Stimulated activated naive CD8-positive, alpha-beta T cell treated with anti-CD3 and anti-CD28 coated beads, Interleukin-15, Interleukin-2, amounts not matched to agents 100 ng/mL and 50 ng/mL, for 24 hours (primary cell): ENCODE measurements around the gene CASZ1.

Experiments used
- H3K27ac Mint-ChIP-seq: one replicate; pipeline ENCODE4 v1.8.0; 2021; ENCODE audit warnings: mild to moderate bottlenecking, mixed read lengths
- H3K27me3 Mint-ChIP-seq: one replicate; pipeline ENCODE4 v1.8.0; 2021; ENCODE audit warnings: mixed read lengths
- H3K36me3 Mint-ChIP-seq: one replicate; pipeline ENCODE4 v1.8.0; 2021; ENCODE audit warnings: low read depth, mixed read lengths
- H3K4me1 Mint-ChIP-seq: one replicate; pipeline ENCODE4 v1.8.0; 2021; ENCODE audit warnings: low read depth, mixed read lengths
- H3K4me3 Mint-ChIP-seq: one replicate; pipeline ENCODE4 v1.8.0; 2021; ENCODE audit warnings: mild to moderate bottlenecking, mixed read lengths
- H3K9me3 Mint-ChIP-seq: one replicate; pipeline ENCODE4 v1.8.0; 2021; ENCODE audit warnings: mixed read lengths

CASZ1 gene

GRCh38 chr1:10662090-10662688 is 134.3 kb downstream of the CASZ1 start:
- Mint-ChIP-seq H3K4me3 (no peak overlapping the region), H3K4me1 (no peaks in the 10 kb centered on the region), H3K27me3 (no peaks in the 10 kb centered on the region), H3K36me3 (no peaks in the 10 kb centered on the region), H3K27ac (no peak overlapping the region), H3K9me3 (no peaks in the 10 kb centered on the region)

GRCh38 chr1:10661453-10661852 is 135.0 kb downstream of the CASZ1 start:
- no peaks in the 10 kb centered on the region for H3K36me3 Mint-ChIP-seq
- H3K27ac Mint-ChIP-seq, result no peak overlapping the region
- no peaks in the 10 kb centered on the region for H3K4me1 Mint-ChIP-seq
- H3K4me3 Mint-ChIP-seq, result no peak overlapping the region
- no peaks in the 10 kb centered on the region for H3K9me3 Mint-ChIP-seq
- H3K27me3 Mint-ChIP-seq, result no peaks in the 10 kb centered on the region

GRCh38 chr1:10659646-10660540 is 136.6 kb downstream of the CASZ1 start:
- Mint-ChIP-seq H3K36me3 (no peaks in the 10 kb centered on the region), H3K27me3 (no peaks in the 10 kb centered on the region), H3K4me1 (no peaks in the 10 kb centered on the region), H3K4me3 (no peak overlapping the region), H3K27ac (no peak overlapping the region), H3K9me3 (no peaks in the 10 kb centered on the region)

- Mint-ChIP-seq H3K36me3 (no peaks in the 10 kb centered on the region), H3K27ac (no peak overlapping the region), H3K9me3 (no peaks in the 10 kb centered on the region), H3K4me3 (no peak overlapping the region), H3K4me1 (no peaks in the 10 kb centered on the region), H3K27me3 (no peaks in the 10 kb centered on the region)
Measured at GRCh38 chr1:10659218-10659617, 137.2 kb downstream of the CASZ1 start.

- no peaks in the 10 kb centered on the region for H3K4me1 Mint-ChIP-seq
- no peaks in the 10 kb centered on the region for H3K36me3 Mint-ChIP-seq
- no peaks in the 10 kb centered on the region for H3K9me3 Mint-ChIP-seq
- H3K4me3 Mint-ChIP-seq, result no peak overlapping the region
- H3K27ac Mint-ChIP-seq, result no peak overlapping the region
- no peaks in the 10 kb centered on the region for H3K27me3 Mint-ChIP-seq
Measured at GRCh38 chr1:10658396-10659066, 137.9 kb downstream of the CASZ1 start.

GRCh38 chr1:10657088-10657847 is 139.2 kb downstream of the CASZ1 start:
- no peak overlapping the region for H3K4me3 Mint-ChIP-seq
- H3K27ac Mint-ChIP-seq, result no peak overlapping the region
- H3K27me3 Mint-ChIP-seq, result no peaks in the 10 kb centered on the region
- no peaks in the 10 kb centered on the region for H3K9me3 Mint-ChIP-seq
- no peaks in the 10 kb centered on the region for H3K36me3 Mint-ChIP-seq
- no peaks in the 10 kb centered on the region for H3K4me1 Mint-ChIP-seq

GRCh38 chr1:10656431-10656830 is 140.0 kb downstream of the CASZ1 start:
- no peak overlapping the region for H3K27ac Mint-ChIP-seq
- no peaks in the 10 kb centered on the region for H3K4me1 Mint-ChIP-seq

GRCh38 chr1:10655002-10655401 is 141.4 kb downstream of the CASZ1 start:
- H3K36me3 Mint-ChIP-seq, result no peaks in the 10 kb centered on the region
- no peaks in the 10 kb centered on the region for H3K9me3 Mint-ChIP-seq
- H3K4me3 Mint-ChIP-seq, result no peak overlapping the region
- no peak overlapping the region for H3K27ac Mint-ChIP-seq
- H3K27me3 Mint-ChIP-seq, result no peaks in the 10 kb centered on the region
- H3K4me1 Mint-ChIP-seq, result no peaks in the 10 kb centered on the region

More at GRCh38 chr1:10656431-10656830, 140.0 kb downstream of the CASZ1 start:
- Mint-ChIP-seq H3K4me3 (no peak overlapping the region), H3K27me3 (no peaks in the 10 kb centered on the region), H3K36me3 (no peaks in the 10 kb centered on the region), H3K9me3 (no peaks in the 10 kb centered on the region)

- H3K4me3 Mint-ChIP-seq, result no peak overlapping the region
- H3K9me3 Mint-ChIP-seq, result no peaks in the 10 kb centered on the region
- H3K27me3 Mint-ChIP-seq, result no peaks in the 10 kb centered on the region
- no peaks in the 10 kb centered on the region for H3K4me1 Mint-ChIP-seq
- no peaks in the 10 kb centered on the region for H3K36me3 Mint-ChIP-seq
- H3K27ac Mint-ChIP-seq, result no peak overlapping the region
Measured at GRCh38 chr1:10653370-10654125, 142.9 kb downstream of the CASZ1 start.

GRCh38 chr1:10652626-10653025 is 143.8 kb downstream of the CASZ1 start:
- Mint-ChIP-seq H3K27ac (no peak overlapping the region), H3K4me1 (no peaks in the 10 kb centered on the region), H3K9me3 (no peaks in the 10 kb centered on the region), H3K4me3 (no peak overlapping the region), H3K36me3 (no peaks in the 10 kb centered on the region), H3K27me3 (no peaks in the 10 kb centered on the region)

GRCh38 chr1:10651793-10652192 is 144.7 kb downstream of the CASZ1 start:
- Mint-ChIP-seq H3K27ac (no peak overlapping the region), H3K36me3 (no peaks in the 10 kb centered on the region)

GRCh38 chr1:10651389-10651766 is 145.1 kb downstream of the CASZ1 start:
- Mint-ChIP-seq H3K4me1 (no peaks in the 10 kb centered on the region), H3K27me3 (no peaks in the 10 kb centered on the region), H3K36me3 (no peaks in the 10 kb centered on the region), H3K27ac (no peak overlapping the region), H3K4me3 (no peak overlapping the region), H3K9me3 (no peaks in the 10 kb centered on the region)

More at GRCh38 chr1:10651793-10652192, 144.7 kb downstream of the CASZ1 start:
- Mint-ChIP-seq H3K4me1 (no peaks in the 10 kb centered on the region), H3K9me3 (no peaks in the 10 kb centered on the region), H3K4me3 (no peak overlapping the region), H3K27me3 (no peaks in the 10 kb centered on the region)

- Mint-ChIP-seq H3K27ac (no peak overlapping the region), H3K27me3 (no peaks in the 10 kb centered on the region), H3K9me3 (no peaks in the 10 kb centered on the region), H3K4me1 (no peaks in the 10 kb centered on the region), H3K36me3 (no peaks in the 10 kb centered on the region), H3K4me3 (no peak overlapping the region)
Measured at GRCh38 chr1:10650556-10651388, 145.7 kb downstream of the CASZ1 start.
